GM19025 (cell line): ENCODE data around the gene RPS6KA2.

Source experiments
- ATAC-seq: cut with Tn5 transposase; IDR thresholded peaks from one replicate; pipeline ENCODE4 v1.9.1; 2021; ENCODE audit warnings: mild to moderate bottlenecking, low read depth, moderate library complexity; ENCODE audit not compliant: unreplicated experiment

Gene RPS6KA2

DNA sequence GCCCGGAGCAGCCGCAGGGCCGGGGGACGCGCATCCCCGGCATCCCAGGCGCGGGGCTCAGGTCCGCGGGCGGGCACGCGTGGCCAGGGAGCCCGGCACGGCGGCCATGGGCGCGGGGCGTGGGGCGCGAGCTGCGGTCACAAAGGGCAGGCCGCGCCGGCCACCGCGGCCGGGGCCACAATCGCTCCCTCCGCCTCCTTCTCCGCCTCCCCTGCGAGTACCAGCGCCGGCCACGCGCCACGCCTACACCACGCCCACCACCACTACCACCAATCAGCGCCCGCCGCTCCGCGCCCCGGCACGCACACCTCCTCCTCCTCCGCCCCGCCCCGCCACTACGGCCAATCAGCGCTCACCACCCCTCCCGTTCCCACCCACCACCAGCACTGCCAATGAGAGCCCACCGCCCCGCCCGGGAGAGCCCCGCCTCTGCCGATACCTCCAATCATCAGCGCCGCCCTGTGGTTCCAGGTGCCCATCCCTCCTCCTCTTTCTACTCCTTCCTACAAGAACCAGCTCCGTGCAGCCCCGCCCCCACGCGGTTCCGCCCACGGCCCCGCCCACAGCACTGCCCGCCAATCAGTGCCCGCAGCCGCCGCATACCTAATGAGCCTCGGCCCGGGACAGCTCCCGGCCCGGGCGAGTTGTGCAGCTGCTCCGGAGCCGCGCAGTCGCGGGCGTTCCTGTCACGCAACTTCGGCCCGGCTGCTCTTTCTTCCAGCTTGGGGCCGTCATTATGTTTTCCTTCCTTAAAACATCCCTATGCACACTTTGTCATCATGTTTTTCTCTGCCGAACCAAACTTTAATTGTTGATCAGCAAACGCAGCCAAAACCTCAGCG, at the start of gene RPS6KA2:
RPS6KA2 (minus strand) TSS at position 219 of the 842 bp plus-strand sequence. CDS start 232 bp downstream, outside the sequence.
- peak; percentile 83 for ATAC-seq

DNA sequence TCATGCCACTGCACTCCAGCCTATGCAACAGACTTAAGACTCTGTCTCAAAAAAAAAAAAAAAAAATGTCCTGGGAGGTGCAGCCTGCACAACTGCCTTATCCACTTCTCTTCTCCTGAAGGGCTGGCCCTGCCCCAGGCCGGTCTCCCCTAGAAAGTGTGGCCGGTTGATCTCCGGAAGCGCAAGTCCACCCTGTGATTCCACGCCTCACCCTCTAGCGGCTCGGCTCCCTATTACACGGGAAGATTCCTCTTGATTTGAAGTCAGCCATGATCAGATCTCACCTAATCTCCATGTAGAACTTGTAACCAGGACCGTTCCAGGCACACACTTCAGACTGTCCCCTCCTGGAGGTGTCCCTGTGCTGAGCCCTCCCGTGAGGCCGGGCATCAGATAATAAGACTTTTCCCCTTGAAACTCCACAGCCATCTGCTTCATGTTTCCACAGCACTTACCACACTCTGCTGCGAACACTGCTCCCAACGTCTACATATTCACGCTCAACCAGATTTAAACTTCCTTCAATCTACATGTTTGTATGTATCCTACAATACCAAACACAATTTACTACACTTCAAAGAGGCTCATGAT, 49.3 kb upstream of the RPS6KA2 start:
- ATAC-seq = no peak

DNA sequence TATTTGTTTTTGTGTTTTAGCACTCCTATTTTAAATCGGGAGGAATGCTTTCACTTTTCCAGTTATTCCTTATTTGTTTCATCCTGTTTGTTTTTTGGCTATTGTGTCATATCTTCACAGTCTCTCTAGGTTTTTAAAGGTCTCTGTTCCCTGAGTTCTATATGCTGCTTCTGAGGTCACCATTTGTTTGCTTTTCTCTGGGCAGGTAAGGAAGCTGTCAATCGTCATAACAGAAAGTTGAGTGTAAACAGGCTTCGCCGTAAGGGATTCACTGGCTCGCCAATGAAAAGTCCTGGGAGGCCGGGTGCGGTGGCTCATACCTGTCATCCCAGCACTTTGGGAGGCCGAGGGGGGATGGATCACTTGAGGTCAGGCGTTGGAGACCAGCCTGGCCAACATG, 48.7 kb upstream of the RPS6KA2 start:
- no peak for ATAC-seq

DNA sequence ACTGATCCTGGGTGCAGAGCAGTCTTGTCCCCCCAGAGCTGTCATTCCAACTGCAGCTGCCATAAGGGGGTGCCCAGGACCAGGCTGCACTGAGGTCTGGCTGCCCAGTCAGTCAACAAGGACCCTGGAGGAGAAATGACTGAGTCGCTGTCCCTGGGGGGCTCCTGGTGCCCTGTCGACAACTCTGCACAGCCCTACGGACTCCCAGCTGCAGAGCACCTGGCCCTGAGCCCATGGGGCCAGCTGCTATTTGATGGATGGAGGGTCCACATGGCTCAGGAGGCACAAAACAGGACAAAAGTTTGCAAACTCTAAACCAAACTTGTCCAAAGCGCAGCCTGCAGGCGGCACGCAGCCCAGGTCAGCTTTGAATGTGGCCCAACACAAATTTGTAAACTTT, 46.3 kb upstream of the RPS6KA2 start:
- no peak for ATAC-seq

DNA sequence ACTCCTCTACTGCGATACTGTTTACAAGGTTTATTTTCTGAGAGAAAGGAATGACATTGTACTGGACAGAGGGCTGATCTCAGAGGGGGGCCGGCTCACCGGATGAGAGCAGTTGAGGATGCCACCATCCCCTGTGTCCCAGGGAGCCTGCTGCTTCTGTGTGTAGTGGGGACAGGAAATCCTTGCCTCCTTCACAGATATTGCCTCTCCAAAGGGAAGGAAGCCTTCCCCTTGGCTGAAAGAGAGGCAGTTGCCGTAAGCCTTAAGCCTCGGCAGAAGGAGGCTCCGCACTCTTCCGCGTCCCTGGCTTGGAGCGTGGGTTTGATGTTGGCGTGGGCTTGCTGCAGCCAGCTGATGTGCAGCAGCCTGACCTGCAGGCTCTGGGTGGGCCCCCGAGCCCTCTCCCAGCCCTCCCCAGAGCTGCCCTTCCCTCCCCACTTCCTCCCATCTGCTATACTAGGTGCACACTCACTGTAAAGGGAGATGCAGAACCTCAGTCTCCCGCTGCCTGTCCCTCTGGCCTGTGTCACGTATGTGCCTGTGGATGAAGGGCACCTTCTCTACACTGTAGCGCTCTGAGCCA, 45.7 kb upstream of the RPS6KA2 start:
- no peak for ATAC-seq

DNA sequence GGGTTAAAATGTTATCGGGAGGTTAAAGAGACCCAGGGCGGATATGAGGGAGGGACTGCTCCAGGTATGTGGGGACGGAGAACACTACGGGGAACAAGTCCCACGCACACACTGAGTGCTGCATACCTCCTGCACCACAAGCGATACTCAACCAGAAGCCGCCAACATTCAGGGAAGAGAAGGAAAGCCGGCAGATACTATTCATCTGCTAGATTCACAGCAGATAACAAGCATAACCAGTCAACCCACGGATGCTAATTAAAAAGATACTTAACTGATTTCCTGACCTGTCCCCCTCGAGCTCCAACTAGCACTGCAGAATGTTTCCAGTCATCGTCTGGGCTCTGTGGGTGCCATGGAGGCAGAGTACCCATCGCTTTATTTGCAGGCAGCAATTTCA, 45.1 kb upstream of the RPS6KA2 start:
- no peak for ATAC-seq

DNA sequence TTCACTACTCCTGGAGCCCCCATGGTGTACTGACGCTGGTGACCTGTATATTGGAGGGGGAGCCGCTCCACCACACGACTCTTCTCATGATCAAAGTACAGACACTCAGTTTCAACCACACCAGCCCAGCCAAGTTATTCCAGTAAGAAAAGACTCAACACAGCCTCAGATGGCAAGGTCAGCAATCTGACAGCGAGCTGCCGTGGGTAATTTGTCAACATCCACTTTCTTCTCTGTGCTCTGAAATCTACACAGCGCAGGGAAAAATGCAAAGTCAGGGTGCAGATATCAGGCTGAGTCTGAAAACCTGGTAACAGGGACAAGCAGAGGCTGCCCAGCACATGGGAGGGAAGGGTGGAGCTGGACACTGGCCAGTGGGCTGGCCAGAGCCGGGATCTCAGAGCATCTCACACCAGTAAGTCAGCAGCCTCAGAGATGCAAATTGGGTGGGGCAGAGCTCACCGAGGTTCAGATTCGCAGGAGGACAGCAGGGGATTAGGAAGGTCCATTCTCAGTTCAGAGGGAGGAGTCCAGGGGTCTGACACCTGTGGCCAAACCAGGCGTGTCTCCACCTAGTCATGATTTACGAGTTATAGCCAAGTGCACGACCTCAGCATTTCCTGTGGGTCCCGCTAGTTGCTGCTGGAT, 44.5 kb upstream of the RPS6KA2 start:
- no peak for ATAC-seq

DNA sequence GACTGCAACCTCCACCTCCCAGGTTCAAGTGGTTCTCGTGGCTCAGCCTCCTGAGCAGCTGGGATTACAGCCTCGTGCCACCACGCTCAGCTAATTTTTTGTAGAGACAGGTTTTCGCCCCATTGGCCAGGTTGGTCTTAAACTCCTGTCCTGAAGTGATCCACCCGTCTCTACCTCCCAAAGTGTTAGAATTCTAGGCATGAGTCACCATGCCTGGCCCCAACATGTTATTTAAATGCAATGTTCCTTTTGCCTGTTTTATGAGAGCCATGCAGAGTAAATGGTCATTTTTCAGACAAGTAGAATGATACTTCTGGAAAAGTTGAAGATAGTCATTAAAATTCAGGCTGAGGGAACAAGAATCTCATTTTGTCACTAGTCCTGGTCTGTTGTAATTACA, 43.8 kb upstream of the RPS6KA2 start:
- ATAC-seq = no peak

DNA sequence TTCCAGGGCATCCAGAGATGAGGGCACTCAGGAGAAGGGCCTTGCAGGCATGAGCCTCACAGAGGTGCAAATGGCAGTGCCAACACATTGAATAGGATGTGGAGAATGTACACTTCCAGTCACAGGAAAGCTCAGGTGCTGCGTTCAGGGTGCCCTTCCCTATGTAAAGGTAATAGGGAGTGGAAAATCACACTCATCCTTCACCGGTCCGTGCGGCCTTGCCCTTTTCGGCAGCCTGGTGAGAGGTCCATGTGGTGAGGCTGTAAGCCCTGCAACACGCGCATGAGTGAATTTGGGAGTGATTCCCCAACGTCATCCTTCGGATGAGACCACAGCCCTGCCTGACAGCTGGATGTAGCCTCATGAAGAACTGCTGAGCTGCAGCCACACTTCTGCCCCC, 43.0 kb upstream of the RPS6KA2 start:
- ATAC-seq = no peak

DNA sequence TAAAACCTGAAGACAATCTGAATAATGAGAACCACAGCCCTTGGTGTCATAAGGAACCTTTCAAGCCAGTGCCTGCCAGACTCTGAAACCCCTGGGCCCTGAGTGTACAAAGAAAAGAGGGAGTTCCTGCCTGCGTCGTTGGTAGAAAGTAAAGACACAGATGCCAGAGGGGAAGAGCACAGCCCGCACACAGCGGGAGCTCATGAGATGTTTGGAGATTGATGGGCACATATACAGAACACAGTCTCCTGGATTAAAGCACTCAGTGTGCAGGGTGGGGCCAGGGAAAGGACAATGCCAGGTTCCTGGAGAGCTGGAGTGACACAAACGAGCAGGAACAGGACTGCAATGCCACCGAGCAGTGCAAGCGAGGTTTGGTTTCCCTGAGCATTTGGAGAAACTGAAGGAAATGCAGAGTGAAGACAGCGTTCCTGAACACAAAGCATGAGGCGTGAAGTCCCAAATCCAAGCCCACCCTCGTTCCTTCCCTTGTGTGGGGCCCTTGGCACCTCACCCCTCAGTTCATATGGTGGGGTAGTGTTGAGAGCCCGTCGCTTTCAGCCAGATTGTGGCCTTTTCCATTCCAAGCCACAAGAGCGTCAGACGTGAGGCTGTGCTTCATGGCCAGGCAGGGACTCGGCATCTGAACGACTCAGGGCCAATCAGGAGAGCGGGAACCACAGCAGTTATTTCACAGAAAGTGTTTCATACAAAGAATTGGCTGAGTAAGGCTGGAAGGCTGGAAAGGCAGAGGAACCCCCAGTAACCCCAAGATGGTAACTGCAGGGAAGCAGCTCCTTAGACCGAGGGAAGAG, 41.0 kb upstream of the RPS6KA2 start:
- ATAC-seq = no peak

DNA sequence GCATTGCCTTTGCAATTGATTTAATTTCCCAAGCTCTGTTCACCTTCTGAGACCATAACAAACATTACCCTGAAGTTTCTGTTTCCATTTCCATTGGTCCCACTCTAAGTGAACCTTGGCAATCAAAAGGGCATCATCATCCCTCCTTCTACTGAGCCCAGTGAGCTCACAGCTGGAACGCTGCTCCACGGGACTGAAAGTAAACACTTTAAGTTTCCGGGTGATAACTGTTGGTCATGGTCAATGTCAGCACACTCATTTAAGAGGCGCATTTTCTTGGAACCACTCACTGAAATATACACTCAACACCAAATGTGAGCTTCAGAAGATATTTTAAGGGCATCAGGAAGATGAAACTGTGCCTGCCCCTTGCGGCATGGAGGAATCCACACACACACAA, 37.1 kb upstream of the RPS6KA2 start:
- no peak for ATAC-seq

DNA sequence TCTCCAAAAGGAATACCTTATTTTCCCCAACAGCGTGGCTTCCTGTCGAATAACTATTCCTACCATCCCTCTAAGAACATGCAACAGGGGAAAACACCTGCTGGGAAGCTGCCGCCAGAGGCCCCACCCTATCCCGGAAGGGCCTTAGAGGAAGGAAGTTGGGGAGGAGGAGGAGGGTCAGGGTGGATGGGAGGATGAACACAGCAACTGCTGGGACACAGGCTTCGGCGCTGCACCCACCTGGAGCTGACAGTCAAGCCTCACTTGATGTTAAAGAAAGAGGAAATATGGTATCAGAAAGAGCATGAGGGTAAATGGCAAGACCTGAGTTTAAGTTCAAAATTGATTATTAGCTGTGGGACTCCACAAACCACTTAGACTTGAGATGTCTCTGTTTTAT, 36.5 kb upstream of the RPS6KA2 start:
- no peak for ATAC-seq

DNA sequence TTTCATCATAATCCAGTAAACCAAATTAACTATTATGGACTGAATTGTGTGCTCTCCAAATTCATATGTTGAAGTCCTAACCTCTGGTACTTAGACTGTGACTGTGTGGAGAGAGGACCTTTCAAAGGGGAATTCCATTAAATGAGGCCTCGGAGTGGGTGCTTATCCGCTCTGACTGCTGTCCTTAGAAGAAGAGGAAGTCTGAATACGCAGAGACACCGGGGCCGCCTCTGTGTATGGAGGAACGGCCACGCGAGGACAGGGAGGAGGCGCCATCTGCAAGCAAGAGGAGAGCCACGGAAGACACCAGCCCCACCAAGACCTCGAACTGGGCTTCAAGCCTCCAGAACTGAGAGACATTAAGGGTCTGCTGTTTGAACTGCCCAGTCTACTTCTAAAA, 35.6 kb upstream of the RPS6KA2 start:
- no peak for ATAC-seq

DNA sequence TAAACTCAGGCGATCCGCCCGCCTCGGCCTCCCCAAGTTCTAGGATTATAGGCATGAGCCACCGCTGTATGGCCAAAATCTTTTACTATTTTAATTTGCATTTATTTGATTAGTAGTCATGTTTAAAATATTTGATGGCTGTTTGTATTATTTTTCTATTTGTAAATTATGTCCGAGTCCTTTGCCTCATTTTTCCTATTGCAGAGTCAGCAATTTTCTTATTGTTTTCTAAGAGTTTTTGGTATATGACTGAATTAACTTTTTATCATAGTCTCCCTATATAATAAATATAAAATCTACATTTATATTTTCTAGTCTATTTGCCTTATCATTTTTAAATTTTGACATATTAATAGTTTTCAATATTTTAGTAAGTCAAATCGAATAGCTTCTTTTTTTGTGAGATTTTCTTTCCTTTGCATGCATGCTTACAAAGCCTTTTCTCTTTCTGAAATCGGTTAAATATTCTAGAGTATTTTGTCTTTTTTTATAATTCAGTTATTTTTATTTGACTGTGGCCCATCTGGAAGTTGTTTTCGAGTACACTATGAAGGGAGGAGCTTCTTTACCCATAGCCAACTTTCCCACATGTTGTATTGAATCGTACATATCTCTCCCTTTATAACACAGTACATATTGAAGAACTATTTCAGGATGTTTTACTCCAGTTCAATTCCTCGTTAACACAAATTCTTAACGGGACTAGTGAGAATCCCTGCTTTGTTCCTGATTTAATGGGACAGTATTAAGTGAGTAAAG, 34.5 kb upstream of the RPS6KA2 start:
- ATAC-seq = no peak

DNA sequence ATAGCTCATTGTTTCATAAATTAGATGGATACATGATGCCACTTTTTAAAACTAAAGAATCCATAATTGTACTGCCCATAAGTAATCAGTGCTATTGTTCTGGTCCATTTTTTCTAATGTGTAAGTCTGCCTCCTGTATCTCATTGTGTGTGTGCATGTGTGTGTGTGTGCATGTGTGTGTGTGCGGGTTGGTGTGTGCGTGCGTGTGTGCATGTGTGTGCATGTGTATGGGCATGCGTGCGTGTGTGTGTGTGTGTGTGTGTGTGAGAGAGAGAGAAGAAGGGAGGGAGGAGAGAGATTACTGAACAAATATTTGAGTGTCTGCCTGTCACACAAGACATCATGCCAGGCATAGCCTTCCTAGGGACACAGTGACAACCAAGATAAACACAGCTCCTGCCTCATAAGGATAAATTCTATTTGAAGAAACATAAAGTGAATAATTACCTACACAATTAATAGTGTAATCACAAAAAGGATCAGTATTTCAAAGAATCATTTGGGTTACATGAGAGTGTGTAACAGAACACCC, 33.2 kb upstream of the RPS6KA2 start:
- no peak for ATAC-seq

DNA sequence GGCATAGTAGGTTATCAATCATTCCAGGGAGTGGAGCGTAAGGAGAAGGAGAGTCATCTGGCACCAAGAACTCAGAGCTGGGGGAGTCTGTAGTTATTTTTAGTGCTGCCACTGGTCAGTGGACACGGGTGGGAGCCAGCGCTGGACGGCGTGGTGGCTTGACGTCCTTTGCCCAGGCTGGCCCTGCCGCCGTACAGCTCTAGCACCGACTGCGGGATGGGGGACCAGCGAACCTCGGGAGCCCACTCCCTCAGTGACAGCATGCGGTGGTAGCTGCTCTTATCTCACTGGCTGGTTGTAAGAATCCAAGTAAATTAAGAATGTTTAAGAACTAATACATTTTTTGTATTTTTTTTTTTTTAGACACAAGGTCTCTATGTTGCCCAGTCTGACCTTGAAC, 32.5 kb upstream of the RPS6KA2 start:
- no peak for ATAC-seq

DNA sequence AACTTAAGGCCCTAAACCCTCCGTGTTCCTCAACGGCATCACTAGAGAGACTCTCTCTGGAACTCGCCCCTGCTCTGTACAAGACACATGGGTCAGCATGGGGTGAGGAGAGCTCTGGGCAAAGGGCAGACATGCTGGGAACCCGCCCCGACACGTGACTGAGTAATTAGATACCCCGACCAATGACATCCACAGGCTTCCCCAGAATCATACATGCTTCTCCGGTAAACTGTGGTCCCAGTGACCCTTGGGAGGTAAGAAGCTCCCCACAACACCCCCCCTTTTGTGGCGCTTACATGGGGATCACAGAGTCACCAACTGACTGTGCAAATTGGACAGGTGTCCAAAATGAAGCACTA, 31.7 kb upstream of the RPS6KA2 start:
- ATAC-seq = no peak

DNA sequence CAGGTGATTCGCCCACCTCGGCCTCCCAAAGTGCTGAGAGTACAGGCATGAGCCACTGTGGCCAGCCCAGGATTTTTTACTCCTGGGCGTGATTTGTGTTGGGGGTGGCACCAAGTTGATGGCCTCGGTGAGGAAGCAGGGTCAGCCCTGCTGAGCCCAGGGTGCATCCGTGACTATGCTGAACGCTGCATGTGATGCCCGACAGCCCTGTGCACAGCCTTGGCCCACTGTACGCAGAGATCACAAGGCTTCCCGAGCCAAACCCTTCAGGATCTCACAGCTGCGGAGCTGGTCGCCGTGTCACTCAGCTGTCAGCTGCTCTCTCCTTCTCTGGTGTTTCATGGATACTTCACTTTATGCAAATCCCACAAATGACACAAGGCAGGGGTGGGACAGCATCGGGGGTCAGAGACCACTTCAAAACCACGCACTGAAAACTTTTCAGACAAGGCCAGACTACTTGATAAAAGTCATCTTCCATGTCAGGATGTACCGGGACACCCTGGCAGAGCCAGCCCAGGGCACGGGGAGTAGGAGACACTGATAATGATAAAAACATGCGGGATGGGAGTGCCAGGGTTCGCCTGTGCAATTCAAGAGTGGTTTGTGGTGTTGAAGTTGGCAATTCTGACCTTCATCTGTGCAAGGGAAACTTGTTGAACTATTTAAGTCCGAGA, 31.2 kb upstream of the RPS6KA2 start:
- ATAC-seq = no peak

DNA sequence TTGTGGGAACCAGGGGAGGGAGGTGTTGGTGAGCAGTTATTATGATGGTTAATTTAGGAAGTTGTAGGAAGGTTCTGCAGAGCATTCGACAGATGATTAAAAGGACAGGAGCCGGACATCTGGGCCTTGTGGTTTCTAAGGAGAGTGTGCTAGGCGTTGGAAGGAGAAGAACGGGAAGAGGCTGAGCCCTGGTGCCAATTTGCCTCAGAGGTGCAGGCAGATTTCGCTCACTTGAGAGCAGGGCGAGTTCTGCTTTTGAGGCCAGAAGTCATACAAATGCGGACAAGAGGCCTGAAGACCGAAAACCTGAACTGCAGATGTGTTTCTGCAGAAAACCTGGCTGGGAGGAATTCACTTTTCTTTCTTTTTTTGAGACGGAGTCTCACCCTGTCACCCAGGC, 30.5 kb upstream of the RPS6KA2 start:
- ATAC-seq = no peak
